Smooth muscle cell (in vitro differentiated cells): ENCODE measurements around the gene FARSB. TPM values are rescaled to one million over a fixed set of nuclear protein-coding genes. Genes with fewer than 3 reads are reported as not detected.

Experiments used
- DNase-seq: peaks from one replicate; lab custom pipeline; 2025; ENCODE audit not compliant: unreplicated experiment; lab: John Stamatoyannopoulos, UW
- H2AFZ ChIP-seq: fragments of 200-600 bp; sonication (generic); 2 replicates; pipeline ENCODE4 v1.6.0; 2016; ENCODE audit warnings: antibody characterized with exemption, low read depth, mild to moderate bottlenecking
- H3F3A ChIP-seq: fragments of 200-600 bp; sonication (generic); 2 replicates; pipeline ENCODE4 v1.6.0; 2017; ENCODE audit warnings: antibody characterized with exemption, low read depth
- H3K27ac ChIP-seq: fragments of 200-600 bp; sonication (generic); 2 replicates; pipeline ENCODE4 v1.5.1; 2016; ENCODE audit warnings: low read depth, mild to moderate bottlenecking
- H3K27me3 ChIP-seq: fragments of 200-600 bp; sonication (generic); 2 replicates; pipeline ENCODE4 v1.6.1; 2016; ENCODE audit warnings: low read depth, mild to moderate bottlenecking
- H3K36me3 ChIP-seq: fragments of 200-600 bp; sonication (generic); 2 replicates; pipeline ENCODE4 v1.5.1; 2016; ENCODE audit warnings: low read depth
- H3K4me1 ChIP-seq: fragments of 200-600 bp; sonication (generic); 2 replicates; pipeline ENCODE4 v1.5.1; 2016; ENCODE audit warnings: low read depth
- H3K4me2 ChIP-seq: fragments of 200-600 bp; sonication (generic); 2 replicates; pipeline ENCODE4 v1.6.0; 2016; ENCODE audit warnings: mild to moderate bottlenecking
- H3K4me3 ChIP-seq: fragments of 200-600 bp; sonication (generic); 2 replicates; pipeline ENCODE4 v1.5.1; 2016; ENCODE audit warnings: mild to moderate bottlenecking
- H3K79me2 ChIP-seq: fragments of 200-600 bp; sonication (generic); 2 replicates; pipeline ENCODE4 v1.6.0; 2016; ENCODE audit warnings: low read depth, mild to moderate bottlenecking
- H3K9ac ChIP-seq: fragments of 200-600 bp; sonication (generic); 2 replicates; pipeline ENCODE4 v1.6.0; 2016; ENCODE audit warnings: low read depth
- H3K9me3 ChIP-seq: fragments of 200-600 bp; sonication (generic); replicated peaks from 2 replicates; pipeline ENCODE4 v1.5.1; 2016; ENCODE audit warnings: low read depth
- H4K20me1 ChIP-seq: fragments of 200-600 bp; sonication (generic); 2 replicates; pipeline ENCODE4 v1.6.0; 2016; ENCODE audit warnings: low read depth
- CTCF ChIP-seq: fragments of 200-600 bp; sonication (generic); IDR thresholded peaks from 2 replicates; pipeline ENCODE4 v1.5.1; 2017; ENCODE audit warnings: borderline replicate concordance, mild to moderate bottlenecking, antibody characterized with exemption; ENCODE audit not compliant: insufficient read depth, poor library complexity, severe bottlenecking
- WGBS: methylation state at CpG from one replicate; pipeline ENCODE4 v1.1.7; 2016; ENCODE audit warnings: low lambda C conversion rate; 5-methylcytosine and 5-hydroxymethylcytosine counted together
- polyA plus RNA-seq: library from polyadenylated mRNA; unstranded; fragments of >200 nt; fragmentation: Nextera tagmentation; extraction: Ambion mirVana; gene quantifications from 2 replicates; pipeline ENCODE4 v1.2.1, GENCODE V29; 2016
- total RNA-seq: library from RNA; depleted of rRNA; stranded (reverse); fragments of >200 nt; gene quantifications from 2 replicates; pipeline ENCODE4 v1.2.3, GENCODE V29; 2014

FARSB gene
- total and polyA plus RNA-seq, 2 experiments from 2014 or later: 25.7 to 27.0 TPM

- no peak overlapping the region for H3K4me2 ChIP-seq
Observed at GRCh38 chr2:222604749-222605515, 51.0 kb downstream of the FARSB start.

GRCh38 chr2:222603501-222603900 is 52.4 kb downstream of the FARSB start:
- H3K27ac ChIP-seq: no peak overlapping the region
- no peaks in the 10 kb centered on the region for H3K79me2 ChIP-seq
- no peaks in the 10 kb centered on the region for H3K4me1 ChIP-seq
- no peak overlapping the region for H3K4me2 ChIP-seq
- TF ChIP-seq CTCF: no peak
- H3F3A ChIP-seq: no peaks in the 10 kb centered on the region
- H3K36me3 ChIP-seq: peaks cover 10% of the 10 kb centered on the region
- DNase-seq: no peak
- H3K27me3 ChIP-seq: no peaks in the 10 kb centered on the region
- no peak overlapping the region for H3K9ac ChIP-seq
- no peak overlapping the region for H3K4me3 ChIP-seq
- 99% methylated on average over 2 of the region's 2 CpGs for WGBS
- peaks cover 20% of the 10 kb centered on the region for H4K20me1 ChIP-seq
- no peaks in the 10 kb centered on the region for H3K9me3 ChIP-seq
- no peak overlapping the region for H2AFZ ChIP-seq

More at GRCh38 chr2:222604749-222605515, 51.0 kb downstream of the FARSB start:
- DNase-seq: no peak
- H3K36me3 ChIP-seq: no peaks in the 10 kb centered on the region
- no peak overlapping the region for H3K4me3 ChIP-seq
- H3K79me2 ChIP-seq: no peaks in the 10 kb centered on the region
- no peaks in the 10 kb centered on the region for H3K4me1 ChIP-seq
- whole genome bisulfite sequencing: 79% methylated on average over 5 of the region's 5 CpGs
- H3K27me3 ChIP-seq: no peaks in the 10 kb centered on the region
- no peak for TF ChIP-seq CTCF
- H3F3A ChIP-seq: no peaks in the 10 kb centered on the region
- H3K9ac ChIP-seq: no peak overlapping the region
- no peak overlapping the region for H3K27ac ChIP-seq
- peaks cover 26% of the 10 kb centered on the region for H4K20me1 ChIP-seq
- H2AFZ ChIP-seq: no peak overlapping the region
- no peaks in the 10 kb centered on the region for H3K9me3 ChIP-seq

- DNase-seq: no peak
- H3K4me1 ChIP-seq: no peaks in the 10 kb centered on the region
- no peaks in the 10 kb centered on the region for H3K27me3 ChIP-seq
- WGBS: 91% methylated on average over 4 of the region's 4 CpGs
- H3K9ac ChIP-seq: no peak overlapping the region
- no peak overlapping the region for H3K27ac ChIP-seq
- no peak for TF ChIP-seq CTCF
- H3K36me3 ChIP-seq: peaks cover 13% of the 10 kb centered on the region
- H2AFZ ChIP-seq: no peak overlapping the region
- no peaks in the 10 kb centered on the region for H3K9me3 ChIP-seq
- no peaks in the 10 kb centered on the region for H3F3A ChIP-seq
- H3K4me3 ChIP-seq: no peak overlapping the region
- peaks cover 16% of the 10 kb centered on the region for H4K20me1 ChIP-seq
- no peak overlapping the region for H3K4me2 ChIP-seq
- H3K79me2 ChIP-seq: no peaks in the 10 kb centered on the region
Observed at GRCh38 chr2:222598611-222599010, 57.3 kb downstream of the FARSB start.

- no peak overlapping the region for H3K9ac ChIP-seq
- no peaks in the 10 kb centered on the region for H3F3A ChIP-seq
- no peak for DNase-seq
- H3K4me3 ChIP-seq: no peak overlapping the region
- H3K36me3 ChIP-seq: peaks cover 13% of the 10 kb centered on the region
- no peaks in the 10 kb centered on the region for H3K79me2 ChIP-seq
- no peak overlapping the region for H3K4me2 ChIP-seq
- H3K9me3 ChIP-seq: no peaks in the 10 kb centered on the region
- no peak overlapping the region for H2AFZ ChIP-seq
- no peaks in the 10 kb centered on the region for H3K27me3 ChIP-seq
- 97% methylated on average over 2 of the region's 2 CpGs for WGBS
- no peak overlapping the region for H3K27ac ChIP-seq
- no peak for TF ChIP-seq CTCF
- H3K4me1 ChIP-seq: no peaks in the 10 kb centered on the region
- peaks cover 13% of the 10 kb centered on the region for H4K20me1 ChIP-seq
Observed at GRCh38 chr2:222595581-222595980, 60.3 kb downstream of the FARSB start.
